Left forelimb (tissue), 1 donor: Measurements from ENCODE around the gene ARID3A.
"Not testable (repeated sequence)": the region's sequence is repeated elsewhere in the genome, so short reads cannot be mapped to it uniquely, and the experiment has no call there.

Experiments used
- DNase-seq: peaks from one replicate; pipeline ENCODE4 v3.0.0-alpha.2; 2018; ENCODE audit warnings: low spot score

Gene ARID3A

DNA sequence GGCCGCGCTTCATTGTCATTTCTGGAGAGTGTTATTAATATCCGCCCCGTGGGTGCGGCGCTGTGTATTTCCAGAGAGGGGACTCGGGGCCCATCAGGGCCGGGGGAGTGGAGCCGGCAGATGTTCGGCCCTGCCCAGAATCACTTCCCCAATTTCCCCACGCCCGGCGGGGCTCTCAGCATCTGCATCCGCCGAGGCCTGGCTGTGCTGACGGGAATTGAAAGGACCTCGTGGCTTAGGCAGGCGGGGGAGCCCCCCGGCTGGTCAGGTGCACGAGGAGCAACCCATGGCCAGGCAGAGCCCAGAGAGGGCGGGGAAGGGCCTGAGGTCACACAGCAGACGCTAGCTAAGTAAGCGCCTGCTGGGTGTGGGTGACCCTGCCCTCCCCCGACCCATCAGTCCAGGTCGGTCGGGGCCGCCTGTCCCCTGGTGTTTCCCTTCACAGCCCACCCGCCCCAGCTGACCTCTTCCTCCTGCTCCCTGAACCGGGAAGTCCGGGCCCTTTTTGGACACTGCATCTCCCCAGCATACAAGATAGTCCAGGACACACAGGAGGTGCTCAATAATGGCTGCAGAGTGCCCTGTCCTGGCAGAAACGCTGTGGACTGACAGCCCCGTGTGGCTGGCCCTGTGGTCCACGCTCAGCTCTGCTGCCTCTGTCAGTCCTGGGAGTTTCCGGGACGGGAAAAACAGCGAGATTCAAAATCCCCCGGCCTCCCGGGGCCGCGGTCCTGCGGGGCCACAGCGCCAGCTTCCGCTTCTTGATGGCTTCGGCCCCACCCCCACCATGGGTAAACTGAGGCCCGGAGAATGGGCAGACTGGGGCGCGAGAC is 22.1 kb downstream of the ARID3A start:
- DNase-seq, result no peak

- no peak for DNase-seq
Observed at GRCh38 chr19:948842-949496, 23.1 kb downstream of the ARID3A start.

- DNase-seq, result no peak
Observed at GRCh38 chr19:950352-951066, 24.7 kb downstream of the ARID3A start.

- DNase-seq, result no peak
Observed at GRCh38 chr19:952049-952679, 26.3 kb downstream of the ARID3A start.

GRCh38 chr19:952680-953444 is 27.0 kb downstream of the ARID3A start:
- DNase-seq, result no peak

DNA sequence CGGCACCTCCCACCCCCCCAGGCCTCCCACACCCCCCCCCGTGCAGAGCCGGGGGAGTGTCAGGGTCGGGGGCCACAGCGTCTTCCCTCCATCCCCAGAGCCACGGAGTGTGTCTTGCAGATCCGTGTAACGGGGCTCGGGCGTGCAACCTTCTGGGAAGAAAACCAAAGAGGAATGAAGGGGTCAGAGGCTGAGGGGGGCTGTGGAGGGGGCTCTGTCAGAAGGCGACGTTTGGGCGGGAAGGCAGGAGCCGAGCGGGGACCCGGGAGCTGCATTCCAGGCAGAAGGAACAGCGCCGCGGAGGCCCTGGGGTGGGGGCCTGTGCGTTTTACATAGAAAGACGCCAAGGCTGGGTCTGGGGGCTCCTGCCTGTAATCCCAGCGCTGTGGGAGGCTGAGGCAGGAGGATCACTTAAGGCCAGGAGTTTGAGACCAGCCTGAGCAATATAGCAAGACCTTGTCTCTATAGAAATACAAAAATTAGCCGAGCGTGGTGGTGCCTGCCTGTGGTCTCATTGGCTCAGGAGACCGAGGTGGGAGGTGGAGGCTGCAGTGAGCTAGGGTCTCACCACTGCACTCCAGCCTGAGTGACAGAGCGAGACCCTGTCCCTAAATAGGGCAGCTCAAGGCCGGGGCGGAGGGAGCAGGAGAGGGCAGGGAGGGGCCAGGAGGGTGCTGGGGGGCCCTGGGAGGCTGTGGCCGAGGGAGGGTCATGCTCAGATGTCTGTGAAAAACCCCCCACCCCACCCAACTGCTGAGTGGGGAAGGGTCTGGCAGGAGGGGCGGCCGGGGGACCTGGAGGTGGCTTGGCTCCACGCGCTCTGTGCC is 27.8 kb downstream of the ARID3A start:
- no peak for DNase-seq

DNA sequence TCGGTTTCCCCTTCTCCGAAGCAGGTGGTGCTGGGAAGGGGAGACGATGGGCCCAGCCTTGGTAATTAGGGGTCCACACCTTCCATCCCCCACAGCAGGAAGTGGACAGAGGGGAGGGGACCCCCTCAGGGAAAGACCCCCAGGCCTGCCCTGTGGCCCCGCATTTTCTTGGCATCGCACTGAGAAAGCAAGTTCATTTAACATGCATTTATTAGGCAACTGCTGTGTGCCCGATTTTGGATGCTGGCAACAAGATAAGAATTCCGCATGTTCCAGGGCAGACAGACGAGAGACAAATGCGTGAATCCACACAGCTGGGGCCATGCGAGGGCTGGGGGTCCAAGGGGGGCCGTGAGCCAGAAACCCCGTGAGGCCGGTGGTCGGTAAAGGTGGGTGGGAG is 28.4 kb downstream of the ARID3A start:
- DNase-seq, result no peak

GRCh38 chr19:954672-955494 is 29.0 kb downstream of the ARID3A start:
- no peak for DNase-seq

DNA sequence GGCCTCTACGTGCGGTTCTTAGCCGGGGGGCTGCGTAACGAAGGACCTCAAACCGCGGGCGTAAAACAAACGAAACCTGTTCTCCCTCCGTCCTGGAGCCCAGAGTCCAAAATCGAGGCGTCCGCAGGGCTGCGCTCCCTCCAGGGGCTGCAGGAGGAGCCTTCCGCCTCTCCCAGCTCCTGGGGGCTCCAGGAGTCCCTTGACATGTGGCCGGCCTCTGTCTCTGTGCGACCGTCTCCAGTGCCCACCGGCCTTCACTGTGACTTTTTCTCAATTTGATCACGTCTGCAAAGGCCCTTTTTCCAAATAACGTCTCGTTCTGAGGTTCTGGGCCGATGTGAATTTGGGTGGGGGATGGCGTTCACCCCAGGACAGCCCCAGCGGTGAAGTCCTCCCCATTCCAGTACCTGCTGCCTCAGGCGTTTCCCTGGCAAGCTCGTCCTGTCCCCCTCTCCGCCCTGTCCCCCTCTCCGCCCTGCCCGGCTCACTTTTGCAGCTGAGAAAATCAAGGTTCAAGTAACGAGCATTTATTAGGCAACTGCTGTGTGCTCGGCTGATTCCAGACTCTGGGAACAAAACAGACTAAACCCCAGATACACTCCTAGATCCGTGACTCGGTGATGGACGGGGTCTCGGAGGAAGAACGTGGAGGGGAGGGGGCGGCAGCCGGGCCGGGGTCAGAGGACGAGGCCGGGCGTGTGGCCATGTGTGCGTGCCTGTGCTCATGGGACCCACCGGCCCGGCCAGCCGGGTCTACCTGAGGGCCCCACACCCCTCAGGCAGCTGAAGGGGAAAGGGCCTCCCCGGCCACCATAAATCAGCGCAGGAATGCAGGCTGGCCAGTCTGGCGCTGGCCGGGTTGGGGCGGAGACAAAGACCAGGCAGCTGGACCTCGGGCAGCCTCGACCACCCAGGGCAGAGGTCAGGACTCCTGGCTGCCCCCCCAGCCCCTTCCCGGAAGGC is 30.2 kb downstream of the ARID3A start:
- DNase-seq, result no peak

GRCh38 chr19:956766-957440 is 31.1 kb downstream of the ARID3A start:
- no peak for DNase-seq

- DNase-seq, result not testable (repeated sequence)
Observed at GRCh38 chr19:957578-957977, 31.7 kb downstream of the ARID3A start.

DNA sequence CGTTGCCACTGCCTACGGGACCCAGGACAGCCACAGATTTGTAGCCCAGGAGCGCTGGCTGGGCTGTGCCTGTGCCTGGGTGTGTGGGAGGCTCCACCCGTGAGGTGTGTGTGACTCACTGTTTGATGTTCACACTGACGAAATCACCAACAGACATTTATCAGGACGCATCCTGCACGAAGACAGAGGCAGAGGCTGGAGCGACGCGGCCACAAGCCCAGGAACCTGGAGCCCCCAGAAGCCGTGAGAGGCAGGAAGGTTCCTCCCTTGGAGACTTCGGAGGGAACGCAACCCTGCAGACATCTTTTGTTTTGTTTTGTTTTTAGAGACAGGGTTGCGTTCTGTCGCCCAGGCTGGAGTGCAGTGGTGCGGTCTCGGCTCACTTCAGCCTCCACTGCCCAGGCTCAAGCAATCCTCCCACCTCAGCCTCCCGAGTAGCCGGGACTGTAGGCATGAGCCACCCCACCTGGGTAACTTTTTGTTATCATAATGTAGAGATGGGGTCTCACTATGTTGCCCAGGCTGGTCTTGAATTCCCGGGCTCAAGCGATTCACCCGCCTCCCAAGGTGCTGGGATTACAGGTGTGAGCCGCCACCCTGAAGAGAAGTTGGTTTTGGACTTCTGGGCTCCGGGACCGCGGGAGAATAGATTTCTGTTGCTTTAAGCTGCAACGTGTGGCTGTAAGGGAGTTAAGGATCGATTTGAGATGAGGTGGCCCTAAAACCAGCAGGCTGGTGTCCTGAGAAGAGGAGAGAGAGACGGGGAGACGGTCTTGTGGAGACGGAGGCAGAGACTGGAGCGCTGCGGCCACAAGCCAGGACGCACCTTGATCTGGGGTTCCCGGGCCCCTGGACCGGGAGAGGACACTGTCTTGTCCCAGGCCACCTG is 33.4 kb downstream of the ARID3A start:
- no peak for DNase-seq

DNA sequence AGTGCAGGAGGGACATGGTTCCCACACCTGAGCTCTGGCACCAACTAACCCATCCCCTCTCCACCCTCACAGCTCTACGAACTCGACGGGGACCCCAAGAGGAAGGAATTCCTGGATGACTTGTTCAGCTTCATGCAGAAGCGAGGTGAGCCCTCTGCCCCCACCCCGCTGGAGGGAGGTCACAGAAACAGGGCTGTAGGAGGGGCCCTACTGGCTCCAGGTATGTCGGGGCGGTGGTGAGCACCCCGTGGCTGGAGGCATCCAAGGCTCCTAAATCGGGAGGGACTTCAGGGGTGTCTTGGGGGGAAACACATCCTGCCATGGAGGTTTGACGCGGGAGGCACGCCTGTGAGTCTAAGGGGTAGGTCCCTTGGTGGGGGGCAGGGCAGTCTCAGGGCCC is 34.2 kb downstream of the ARID3A start:
- no peak for DNase-seq

DNA sequence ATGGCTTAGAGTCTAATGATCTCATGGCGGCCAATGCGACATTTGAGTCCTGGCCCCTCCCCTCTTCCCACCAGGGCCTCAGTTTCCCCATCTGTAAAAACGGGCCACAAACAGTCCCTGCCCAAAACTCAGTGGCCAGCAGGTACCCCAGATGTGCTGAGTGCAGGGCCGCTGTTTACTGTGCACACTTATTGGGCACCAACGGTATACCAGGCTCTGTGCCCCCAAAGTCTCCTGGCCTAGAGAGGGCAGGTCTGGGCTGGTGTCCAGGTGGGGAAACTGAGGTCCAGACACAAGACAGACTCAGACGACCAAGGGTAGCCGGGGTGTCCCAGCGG is 34.7 kb downstream of the ARID3A start:
- no peak for DNase-seq

GRCh38 chr19:961866-962620 is 36.2 kb downstream of the ARID3A start:
- no peak for DNase-seq

DNA sequence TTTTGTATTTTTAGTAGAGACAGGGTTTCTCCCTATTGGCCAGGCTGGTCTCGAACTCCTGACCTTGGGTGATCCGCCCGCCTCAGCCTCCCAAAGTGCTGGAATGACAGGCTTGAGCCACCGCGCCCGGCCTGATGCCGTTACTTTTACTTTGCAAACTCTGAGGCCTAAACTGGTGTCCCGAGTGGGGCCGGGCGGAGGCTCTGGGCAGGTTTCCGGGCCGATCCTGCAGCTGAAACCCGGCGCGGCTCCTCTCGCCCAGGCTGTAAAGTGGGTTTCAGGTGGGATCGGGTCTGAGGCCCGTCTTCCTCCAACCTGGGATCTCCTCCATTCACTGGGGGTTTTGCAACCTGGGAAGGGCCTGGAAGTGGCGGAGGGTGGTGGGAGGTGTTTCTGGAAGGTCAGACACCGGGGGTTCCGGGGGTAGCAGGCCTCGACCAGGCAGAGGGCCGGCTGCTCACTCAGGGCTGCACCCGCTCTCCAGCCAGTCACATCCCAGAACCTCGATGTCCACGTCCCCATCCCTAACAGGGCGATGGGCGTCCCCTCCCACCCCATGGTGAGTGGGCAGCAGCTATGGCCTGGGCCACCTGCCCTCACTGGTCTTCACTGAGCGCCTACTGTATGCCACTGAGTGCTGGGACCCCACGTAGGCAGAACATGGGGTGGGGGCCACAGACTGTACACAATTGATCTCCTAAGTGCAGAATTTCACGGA is 37.0 kb downstream of the ARID3A start:
- no peak for DNase-seq
